H1 (cell line): ENCODE data around the gene CAMKMT. TPM values are rescaled to one million over a fixed set of nuclear protein-coding genes. Genes with fewer than 3 reads are reported as not detected.

Source experiments
- CTCF ChIA-PET: fragments of 300-600 bp; sonication (Branson Sonifier 250); formaldehyde crosslinking; loops from one replicate; lab custom pipeline; 2021; ENCODE audit not compliant: partially characterized antibody; lab: Charles Lee
- POLR2A ChIA-PET: fragments of 300-600 bp; sonication (Branson Sonifier 250); formaldehyde crosslinking; loops from one replicate; lab custom pipeline; 2021; ENCODE audit warnings: inconsistent platforms; ENCODE audit not compliant: partially characterized antibody; lab: Charles Lee
- DNase-seq, 2 experiments: peaks; one replicate each; pipeline versions ENCODE4 v3.0.0 to v3.0.0-alpha.2; 2010 to 2022; ENCODE audit warnings: low spot score in 2 of 2, low read depth in 1 of 2, mixed read lengths in 1 of 2
- FAIRE-seq: peaks from 2 replicates; lab custom pipeline; 2011; peaks lifted over from hg19 to GRCh38; lab: Jason Lieb, UNC
- H2AFZ ChIP-seq: 2 replicates; pipeline ENCODE4 v1.8.1; 2012; ENCODE audit warnings: low read length, inconsistent platforms
- H2AK5ac ChIP-seq: 2 replicates; pipeline ENCODE4 v1.6.1; 2013; ENCODE audit warnings: low read depth, low read length
- H2BK120ac ChIP-seq: replicated peaks from 2 replicates; pipeline ENCODE3; 2013; ENCODE audit warnings: low read depth, low read length, inconsistent platforms
- H2BK12ac ChIP-seq: 2 replicates; pipeline ENCODE4 v1.6.1; 2013; ENCODE audit warnings: low read depth, low read length
- H2BK15ac ChIP-seq: 2 replicates; pipeline ENCODE4 v1.6.1; 2013; ENCODE audit warnings: low read length
- H2BK20ac ChIP-seq: 2 replicates; pipeline ENCODE4 v1.6.1; 2013; ENCODE audit warnings: low read length
- H2BK5ac ChIP-seq: 2 replicates; pipeline ENCODE4 v1.6.1; 2013; ENCODE audit warnings: low read depth, low read length
- H3K14ac ChIP-seq: 2 replicates; pipeline ENCODE4 v1.6.1; 2013; ENCODE audit warnings: inconsistent platforms; ENCODE audit not compliant: insufficient read length
- H3K18ac ChIP-seq: 2 replicates; pipeline ENCODE4 v1.6.1; 2013; ENCODE audit warnings: low read length; ENCODE audit errors: extremely low read depth
- H3K23ac ChIP-seq: 2 replicates; pipeline ENCODE4 v1.6.1; 2013; ENCODE audit warnings: inconsistent platforms; ENCODE audit not compliant: insufficient read length
- H3K23me2 ChIP-seq: 2 replicates; pipeline ENCODE4 v1.6.1; 2013; ENCODE audit warnings: low read depth, low read length
- H3K27ac ChIP-seq: 2 replicates; pipeline ENCODE4 v1.6.1; 2011; ENCODE audit warnings: low read depth, low read length, inconsistent platforms
- H3K27me3 ChIP-seq, 4 experiments: replicated peaks in 1 of 4; 1 replicate in 1 of 4; 2 replicates in 3 of 4; pipeline versions ENCODE4 v1.6.1 to v1.8.1; 2011 to 2013; ENCODE audit warnings: low read length in 3 of 4, mild to moderate bottlenecking in 3 of 4, inconsistent platforms in 2 of 4, mixed read lengths in 2 of 4, moderate library complexity in 1 of 4; ENCODE audit not compliant: control insufficient read depth in 3 of 4, insufficient read depth in 3 of 4; ENCODE audit errors: extremely low read depth in 1 of 4
- H3K36me3 ChIP-seq, 4 experiments: 2 replicates each; pipeline versions ENCODE4 v1.6.1 to v1.8.1; 2011 to 2013; ENCODE audit warnings: mild to moderate bottlenecking in 4 of 4, low read length in 3 of 4, moderate library complexity in 2 of 4, control low read depth in 1 of 4, inconsistent platforms in 1 of 4; ENCODE audit not compliant: insufficient read depth in 4 of 4, control insufficient read depth in 2 of 4
- H3K4ac ChIP-seq: replicated peaks from 2 replicates; pipeline ENCODE3; 2013; ENCODE audit warnings: low read length, low read depth, mixed read lengths, inconsistent platforms; ENCODE audit not compliant: insufficient read length
- H3K4me1 ChIP-seq, 4 experiments: replicated peaks in 1 of 4; 1 replicate in 1 of 4; 2 replicates in 3 of 4; pipeline versions ENCODE4 v1.6.1 to v1.8.1; 2011 to 2013; ENCODE audit warnings: low read length in 3 of 4, inconsistent platforms in 2 of 4, mixed read lengths in 1 of 4; ENCODE audit not compliant: insufficient read depth in 4 of 4, control insufficient read depth in 3 of 4
- H3K4me2 ChIP-seq, 2 experiments: 2 replicates each; pipeline versions ENCODE4 v1.6.1 to v1.8.1; 2011 to 2013; ENCODE audit warnings: low read depth in 2 of 2, low read length in 2 of 2, control low read depth in 1 of 2, inconsistent platforms in 1 of 2, mild to moderate bottlenecking in 1 of 2; ENCODE audit not compliant: insufficient read depth in 1 of 2
- H3K4me3 ChIP-seq, 4 experiments: fragments of 200-600, 300-600 bp in 1 of 4; sonication (generic), shearing (Covaris generic), sonication (Bioruptor Twin) in 1 of 4; 2 replicates each; pipeline versions ENCODE4 v1.5.1 to v1.8.1; 2011 to 2016; ENCODE audit warnings: low read length in 4 of 4, low read depth in 3 of 4, control low read depth in 2 of 4, inconsistent platforms in 2 of 4, mild to moderate bottlenecking in 2 of 4, mixed read lengths in 1 of 4, moderate library complexity in 1 of 4; ENCODE audit not compliant: insufficient read depth in 2 of 4; ENCODE audit errors: extremely low read depth in 1 of 4
- H3K56ac ChIP-seq: replicated peaks from 2 replicates; pipeline ENCODE3; 2013; ENCODE audit warnings: low read depth, mild to moderate bottlenecking, mixed read lengths, low read length, inconsistent platforms; ENCODE audit not compliant: insufficient read length
- H3K79me1 ChIP-seq: 2 replicates; pipeline ENCODE4 v1.6.1; 2013; ENCODE audit warnings: low read depth, low read length, control low read depth
- H3K79me2 ChIP-seq, 2 experiments: 2 replicates each; pipeline versions ENCODE4 v1.6.1 to v1.8.1; 2012 to 2013; ENCODE audit warnings: low read length in 2 of 2, mild to moderate bottlenecking in 2 of 2, inconsistent platforms in 1 of 2; ENCODE audit not compliant: insufficient read depth in 2 of 2, control insufficient read depth in 1 of 2
- H3K9ac ChIP-seq, 4 experiments: replicated peaks in 1 of 4; 1 replicate in 1 of 4; 2 replicates in 3 of 4; pipeline versions ENCODE4 v1.6.1 to v1.8.1; 2011 to 2013; ENCODE audit warnings: low read depth in 3 of 4, low read length in 3 of 4, control low read depth in 2 of 4, mild to moderate bottlenecking in 2 of 4, moderate library complexity in 2 of 4, inconsistent platforms in 1 of 4; ENCODE audit errors: extremely low read depth in 1 of 4
- H3K9me3 ChIP-seq, 2 experiments: 2 replicates each; pipeline versions ENCODE4 v1.6.1 to v1.8.1; 2012 to 2013; ENCODE audit warnings: mild to moderate bottlenecking in 2 of 2, moderate library complexity in 2 of 2, control low read depth in 1 of 2, inconsistent platforms in 1 of 2, low read depth in 1 of 2, low read length in 1 of 2, mixed read lengths in 1 of 2; ENCODE audit not compliant: insufficient read depth in 2 of 2
- H4K20me1 ChIP-seq, 2 experiments: replicated peaks in 1 of 2; 2 replicates each; pipeline versions ENCODE3 to v1.8.1; 2011 to 2013; ENCODE audit warnings: inconsistent platforms in 2 of 2, low read length in 2 of 2, mild to moderate bottlenecking in 1 of 2; ENCODE audit not compliant: insufficient read depth in 2 of 2, control insufficient read depth in 1 of 2
- H4K5ac ChIP-seq: 2 replicates; pipeline ENCODE4 v1.6.1; 2013; ENCODE audit warnings: low read length, low read depth, mixed read lengths, inconsistent platforms; ENCODE audit not compliant: insufficient read length
- H4K8ac ChIP-seq: 2 replicates; pipeline ENCODE4 v1.8.0; 2013; ENCODE audit warnings: mild to moderate bottlenecking, moderate library complexity, low read length, inconsistent platforms; ENCODE audit not compliant: insufficient read depth; ENCODE audit errors: extremely low read depth
- H4K91ac ChIP-seq: replicated peaks from 2 replicates; pipeline ENCODE3; 2013; ENCODE audit warnings: low read length, mixed read lengths, inconsistent platforms; ENCODE audit not compliant: insufficient read length
- EZH2 ChIP-seq: fragments of 200-600 bp; sonication (generic); IDR thresholded peaks from 2 replicates; pipeline ENCODE4 v1.7.1; 2012; ENCODE audit warnings: low read depth, mild to moderate bottlenecking, moderate library complexity, low read length, inconsistent platforms; ENCODE audit not compliant: severe bottlenecking
- GTF2F1 ChIP-seq: IDR thresholded peaks from 2 replicates; pipeline ENCODE4 v1.6.1; 2012; ENCODE audit warnings: low read depth, low read length, improper control_type of control experiment, borderline replicate concordance
- polyA plus RNA-seq, 7 experiments: library from polyadenylated mRNA; depleted of rRNA in 3 of 7; stranded (reverse) in 5 of 7; unstranded in 2 of 7; fragments of >200 nt in 5 of 7; fragments of 200-250 nt in 2 of 7; gene quantifications; 1 replicate in 5 of 7; 2 replicates in 1 of 7; 4 replicates in 1 of 7; pipeline versions ENCODE4 v1.2.1 to v1.2.3, GENCODE V29; 2011 to 2013; ENCODE audit warnings: missing spikeins in 2 of 7, mixed read lengths in 2 of 7
- total RNA-seq: library from RNA; stranded (reverse); fragmentation: NEBNext Ultra II Directional; extraction: Animal tissue kit (Norgen Biotek cat#: 25700); gene quantifications from 2 replicates; pipeline ENCODE4 v1.2.1, GENCODE V29; 2021

Gene CAMKMT
- total and polyA plus RNA-seq, 2 of the 8 experiments (the other 6 are each of a cell fraction or from before 2014, with no cell fraction given): 14.7 to 22.4 TPM

DNA sequence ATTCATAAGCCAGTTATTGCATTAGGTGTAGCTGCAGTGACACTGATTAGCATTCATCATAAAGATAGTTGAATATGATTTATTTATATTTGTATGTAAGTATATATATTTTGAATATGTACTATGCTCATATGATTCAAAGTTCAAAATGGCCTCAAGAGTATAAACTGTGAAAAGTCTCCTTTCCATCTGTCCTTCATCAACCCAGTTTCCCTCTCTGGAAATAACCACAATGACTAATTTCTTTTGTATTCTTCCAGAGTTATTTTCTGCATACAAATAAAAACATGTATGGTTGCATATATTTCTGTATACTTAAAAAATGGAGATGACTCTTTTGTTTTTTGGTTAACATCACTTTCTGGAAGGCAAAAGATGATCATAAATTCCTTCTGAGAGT, 95.2 kb downstream of the CAMKMT start:
- Histone ChIP-seq H3K79me2 (no peaks in the 10 kb centered on the region), H4K20me1 (no peaks in the 10 kb centered on the region), H4K5ac (no peak overlapping the region), H2AFZ (no peak overlapping the region), H3K4me2 (no peak overlapping the region), H2BK5ac (no peak overlapping the region), H3K23me2 (no peaks in the 10 kb centered on the region), H2AK5ac (no peak overlapping the region), H3K9me3 (no peaks in the 10 kb centered on the region), H2BK15ac (no peak overlapping the region), H3K36me3 (no peaks in the 10 kb centered on the region), H3K23ac (no peak overlapping the region), H3K79me1 (no peaks in the 10 kb centered on the region), H3K9ac (no peak overlapping the region), H2BK12ac (no peak overlapping the region), H3K56ac (no peak overlapping the region), H3K4me1 (peaks cover 0 to 9% (median 2%) of the 10 kb centered on the region in 4 experiments; a peak in 4 of 7 replicates), H4K91ac (no peak overlapping the region), H2BK20ac (no peak overlapping the region), H3K14ac (no peak overlapping the region), H2BK120ac (no peak overlapping the region), H3K18ac (no peak overlapping the region), H3K4ac (no peak overlapping the region), H3K27ac (no peak overlapping the region), H3K4me3 (no peak overlapping the region), H4K8ac (no peak overlapping the region), H3K27me3 (no peaks in the 10 kb centered on the region)
- ChIA-PET POLR2A (interaction anchor here (1.5 kb wide), 1 partner anchor 12 kb away, joined by 3 read pairs; no protein-coding TSS in a partner anchor), CTCF (no interaction called here)
- TF ChIP-seq EZH2 (no peak), GTF2F1 (no peak)
- DNase-seq (no peak), FAIRE-seq (no peak)
